Measurements from ENCODE around the gene PRELID3B.

GRCh38 chr20:59082077-59082740 lies 39.6 kb upstream of the PRELID3B start:
- TF ChIP-seq, protein P1, sequence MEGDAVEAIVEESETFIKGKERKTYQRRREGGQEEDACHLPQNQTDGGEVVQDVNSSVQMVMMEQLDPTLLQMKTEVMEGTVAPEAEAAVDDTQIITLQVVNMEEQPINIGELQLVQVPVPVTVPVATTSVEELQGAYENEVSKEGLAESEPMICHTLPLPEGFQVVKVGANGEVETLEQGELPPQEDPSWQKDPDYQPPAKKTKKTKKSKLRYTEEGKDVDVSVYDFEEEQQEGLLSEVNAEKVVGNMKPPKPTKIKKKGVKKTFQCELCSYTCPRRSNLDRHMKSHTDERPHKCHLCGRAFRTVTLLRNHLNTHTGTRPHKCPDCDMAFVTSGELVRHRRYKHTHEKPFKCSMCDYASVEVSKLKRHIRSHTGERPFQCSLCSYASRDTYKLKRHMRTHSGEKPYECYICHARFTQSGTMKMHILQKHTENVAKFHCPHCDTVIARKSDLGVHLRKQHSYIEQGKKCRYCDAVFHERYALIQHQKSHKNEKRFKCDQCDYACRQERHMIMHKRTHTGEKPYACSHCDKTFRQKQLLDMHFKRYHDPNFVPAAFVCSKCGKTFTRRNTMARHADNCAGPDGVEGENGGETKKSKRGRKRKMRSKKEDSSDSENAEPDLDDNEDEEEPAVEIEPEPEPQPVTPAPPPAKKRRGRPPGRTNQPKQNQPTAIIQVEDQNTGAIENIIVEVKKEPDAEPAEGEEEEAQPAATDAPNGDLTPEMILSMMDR (IDR thresholded peaks at IDR 0.05) = peak in 2 of 5 experiments; percentile 8 to 34
- TF ChIP-seq POLR2A (IDR thresholded peaks at IDR 0.05) = no peak
- TF ChIP-seq EP300 (IDR thresholded peaks at IDR 0.05) = no peak
